NCI-H345 treated with DMSO at 0.1 percent for 48 hours (cell line): ENCODE data around the gene ALX4.

ENCODE experiments used
- DNase-seq: peaks from one replicate; lab custom pipeline; 2025; ENCODE audit not compliant: unreplicated experiment; lab: John Stamatoyannopoulos, UW

Gene ALX4

DNA sequence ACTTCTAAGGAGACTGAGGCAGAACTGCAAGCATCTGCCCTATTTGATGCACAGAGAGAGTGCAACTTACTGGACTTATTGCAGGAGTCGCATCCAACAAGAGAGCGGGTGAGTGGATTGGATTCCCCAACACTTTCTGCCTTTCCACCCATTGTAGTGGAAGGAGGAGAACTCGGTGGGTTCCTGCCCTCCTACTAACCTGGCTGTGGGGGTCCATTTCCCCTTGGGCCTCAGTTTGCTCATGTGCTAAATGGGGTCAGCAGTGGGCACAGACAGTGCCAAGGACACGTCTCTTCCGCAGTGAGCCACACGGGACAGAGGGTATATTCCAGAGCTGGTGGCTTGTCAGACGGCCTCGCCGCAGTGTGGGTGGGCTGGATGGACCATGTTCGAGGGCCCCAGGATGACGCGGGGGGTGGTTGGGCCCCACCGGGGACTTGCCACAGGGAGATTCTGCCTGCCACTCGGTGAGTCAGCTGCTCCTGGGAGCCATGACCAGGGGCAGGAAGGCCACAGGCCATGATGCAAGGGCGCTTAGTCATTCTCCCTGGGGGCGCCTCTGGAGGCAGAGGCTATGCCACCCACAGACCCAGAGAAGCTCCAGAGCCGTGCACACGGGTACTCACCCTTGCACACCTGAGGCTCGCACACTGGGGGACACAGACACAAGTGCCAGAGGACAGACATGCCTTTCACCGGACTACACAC, 8.2 kb downstream of the ALX4 start:
- no peak for DNase-seq

DNA sequence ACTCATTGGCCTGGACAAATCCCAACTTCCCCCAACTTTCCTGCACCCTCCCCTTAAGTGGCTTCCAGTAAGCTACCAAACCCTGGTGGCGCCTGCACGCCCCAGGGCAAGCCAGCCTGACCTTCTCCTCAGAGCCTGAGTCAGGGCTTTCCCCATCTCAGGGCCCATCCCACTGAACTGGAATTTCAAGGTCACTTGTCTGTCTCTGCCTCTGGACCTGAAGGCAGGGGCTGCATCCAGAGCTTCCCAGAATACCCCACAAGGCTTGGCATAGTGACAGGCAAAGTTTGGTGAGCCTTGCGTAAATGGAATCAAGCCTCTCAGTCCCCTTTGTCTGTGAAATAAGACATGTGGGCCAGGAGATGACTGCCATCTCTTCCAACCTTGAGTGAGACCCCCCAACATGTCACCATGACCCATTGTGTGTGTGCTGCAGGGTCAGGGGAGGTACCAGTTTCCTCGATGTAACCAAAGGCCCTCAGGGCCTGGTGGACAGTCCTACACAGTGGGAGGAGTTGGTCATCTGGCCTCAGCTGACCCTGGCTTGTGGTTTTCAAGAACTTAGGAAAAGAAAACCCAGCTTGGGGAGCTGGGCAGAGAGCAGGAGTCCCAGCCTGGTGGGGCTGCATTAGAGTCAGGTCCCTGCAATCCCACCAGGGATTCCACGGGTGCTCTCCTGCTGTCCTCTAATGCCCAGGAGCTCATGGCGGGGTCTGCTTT, 8.9 kb downstream of the ALX4 start:
- DNase-seq = no peak

DNA sequence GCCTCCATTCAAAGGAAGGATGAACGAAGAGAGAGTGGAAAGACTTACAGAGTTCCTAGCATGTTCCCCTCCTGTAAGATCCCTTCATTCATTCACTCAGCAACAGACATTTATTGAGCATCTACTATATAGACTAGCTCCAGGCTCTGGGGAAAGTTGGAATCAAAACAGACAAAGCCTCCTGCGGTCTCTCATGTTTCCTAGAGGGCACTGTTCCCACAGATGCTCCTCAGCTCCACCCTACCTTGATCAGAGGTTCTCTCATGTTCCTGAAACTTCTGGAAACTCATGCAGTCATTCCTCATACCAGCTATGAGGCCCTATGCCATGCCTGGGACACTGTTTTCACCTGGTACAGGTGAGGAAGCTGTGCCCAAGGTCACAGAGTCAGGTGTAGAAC, 11.1 kb downstream of the ALX4 start:
- DNase-seq = no peak

DNA sequence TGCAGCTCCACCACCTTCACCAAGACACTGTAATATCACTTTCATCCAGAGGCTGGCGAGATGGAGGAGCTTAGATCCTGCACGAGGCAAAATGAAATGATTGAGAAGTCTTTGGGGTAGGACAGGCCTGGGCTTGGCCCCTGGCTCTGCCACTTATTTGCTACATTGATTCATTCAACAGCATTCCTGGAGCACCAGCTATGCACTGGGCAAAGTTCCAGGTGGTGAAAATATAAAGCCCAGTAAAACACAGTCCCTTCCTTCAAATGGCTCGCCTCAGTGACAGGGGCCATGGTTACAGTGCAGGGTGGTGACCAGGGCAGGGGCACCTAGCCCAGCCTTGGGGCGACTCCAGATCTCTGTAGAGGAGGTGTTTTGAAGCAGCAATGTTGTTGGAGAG, 19.7 kb downstream of the ALX4 start:
- DNase-seq = no peak

DNA sequence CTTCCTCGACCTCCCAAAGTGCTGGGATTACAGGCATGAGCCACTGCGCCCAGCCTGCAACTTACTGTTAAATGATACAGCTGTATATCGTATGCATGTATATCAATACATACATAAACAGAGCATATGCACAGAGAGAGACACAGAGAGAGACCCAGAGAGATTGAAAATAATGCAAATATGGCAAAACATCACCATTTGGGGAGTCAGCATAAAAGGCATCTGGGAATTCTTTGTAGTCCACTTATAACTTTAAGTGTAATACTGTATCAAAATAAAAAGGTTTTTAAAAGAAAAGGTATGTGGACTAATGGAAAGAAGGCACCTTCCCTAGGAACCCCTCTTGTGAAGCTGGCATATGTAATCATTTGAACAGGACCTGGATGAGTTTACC, 21.8 kb downstream of the ALX4 start:
- DNase-seq = no peak

DNA sequence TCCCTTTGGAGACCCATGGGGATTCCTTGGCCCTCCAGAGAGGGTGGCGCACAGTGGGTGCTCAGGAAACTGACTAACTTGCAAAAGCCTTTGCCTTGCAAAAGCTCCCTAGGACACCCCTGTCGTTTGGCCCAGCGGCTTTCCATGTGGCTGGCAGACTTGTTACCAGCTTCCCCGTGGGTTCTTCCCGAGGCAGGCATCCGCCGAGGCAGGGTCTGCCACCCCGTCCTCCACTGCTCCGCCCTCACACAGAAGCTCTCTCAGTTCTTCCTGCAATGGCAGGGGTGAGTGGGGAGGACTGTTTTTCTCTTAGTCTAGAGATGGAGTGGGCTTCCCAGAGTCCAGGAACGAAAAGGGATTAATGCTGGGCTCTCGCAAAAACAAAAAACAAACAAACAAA, 23.0 kb downstream of the ALX4 start:
- no peak for DNase-seq

DNA sequence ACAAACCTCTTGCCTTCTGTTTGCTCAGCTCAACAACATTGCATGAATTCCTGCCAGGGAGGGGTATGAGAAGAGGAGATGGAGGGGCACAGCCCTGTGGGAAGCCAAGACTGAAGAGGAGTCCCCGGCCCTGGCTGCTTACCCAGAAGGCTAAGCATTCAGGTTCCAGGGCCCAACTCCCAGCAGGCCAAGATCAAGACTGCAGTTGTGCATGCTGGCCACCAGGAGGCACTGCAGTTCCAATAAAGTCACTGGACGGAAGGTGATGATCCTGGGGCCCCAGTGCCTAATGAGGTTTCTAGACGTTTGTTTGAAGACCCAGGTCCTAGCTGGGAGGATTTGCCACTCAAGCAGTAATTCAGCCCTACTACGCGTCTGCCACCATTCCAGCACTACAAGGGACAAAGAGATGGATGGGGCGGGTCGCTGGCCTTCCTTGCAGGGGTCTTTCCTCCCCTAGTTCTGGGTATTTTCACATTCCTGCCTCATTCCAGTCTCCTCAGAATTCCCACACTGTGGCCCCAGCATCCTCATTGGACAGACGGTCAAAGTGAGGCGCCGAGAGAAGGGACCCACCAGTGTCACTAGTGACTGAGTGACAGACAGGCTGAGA, 23.6 kb downstream of the ALX4 start:
- DNase-seq = peak; percentile 30

DNA sequence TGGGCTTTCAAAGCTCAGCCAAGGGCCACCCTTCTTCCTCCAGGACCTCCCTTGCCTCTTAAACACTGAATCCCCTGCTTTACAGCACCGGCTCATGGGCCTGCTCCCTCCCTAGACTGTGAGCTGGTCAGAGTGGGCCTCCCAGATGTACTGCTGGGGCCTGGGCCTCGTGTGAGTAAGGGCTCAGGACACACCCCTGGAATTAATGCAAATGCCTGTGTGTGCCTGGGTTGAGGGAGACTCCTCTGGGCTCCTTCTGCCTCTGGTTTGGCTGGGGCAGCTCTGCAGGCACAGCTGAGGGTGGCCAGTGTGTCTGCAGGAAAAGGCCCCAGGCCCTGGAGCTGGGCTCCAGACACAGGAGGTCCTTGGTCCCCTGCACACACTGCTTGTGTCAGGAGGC, 24.2 kb downstream of the ALX4 start:
- no peak for DNase-seq

DNA sequence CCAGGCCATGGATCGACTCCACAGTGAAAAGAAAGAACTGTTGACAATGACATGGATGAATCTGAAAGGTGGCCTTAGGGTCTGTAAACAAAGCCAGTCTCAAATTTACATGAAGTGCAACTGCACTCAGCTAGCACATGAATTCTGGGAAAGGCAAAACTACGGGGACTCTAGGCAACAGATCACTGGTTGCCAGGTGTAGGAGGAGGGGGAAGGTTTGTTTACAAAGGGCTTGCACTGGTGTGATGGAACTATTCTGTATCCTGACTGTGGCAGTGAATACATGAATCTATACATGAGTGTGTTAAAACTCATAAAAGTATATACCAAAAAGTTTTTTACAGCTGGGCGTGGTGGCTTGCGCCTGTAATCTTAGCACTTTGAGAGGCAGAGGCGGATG, 27.3 kb downstream of the ALX4 start:
- DNase-seq = peak; percentile 13

DNA sequence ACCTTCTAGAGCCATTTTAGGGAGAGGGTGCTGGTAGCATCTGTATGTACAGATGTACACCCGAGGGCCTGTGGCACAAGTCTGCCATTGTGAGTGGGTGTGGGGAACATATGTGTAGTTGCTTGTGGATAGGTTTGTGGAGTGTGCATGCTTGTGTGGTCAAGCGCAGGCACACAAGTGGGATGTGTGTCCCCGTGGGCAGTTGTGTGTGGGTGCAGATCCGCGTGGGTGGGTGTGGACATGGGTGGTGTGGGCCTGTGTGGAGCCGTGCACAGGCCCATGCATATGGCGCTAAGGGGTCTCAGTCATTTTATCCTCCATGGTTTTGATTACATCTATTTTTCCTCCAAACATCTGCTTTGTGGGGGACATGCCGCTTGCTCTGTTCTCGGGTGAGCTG, 28.8 kb downstream of the ALX4 start:
- DNase-seq = no peak

DNA sequence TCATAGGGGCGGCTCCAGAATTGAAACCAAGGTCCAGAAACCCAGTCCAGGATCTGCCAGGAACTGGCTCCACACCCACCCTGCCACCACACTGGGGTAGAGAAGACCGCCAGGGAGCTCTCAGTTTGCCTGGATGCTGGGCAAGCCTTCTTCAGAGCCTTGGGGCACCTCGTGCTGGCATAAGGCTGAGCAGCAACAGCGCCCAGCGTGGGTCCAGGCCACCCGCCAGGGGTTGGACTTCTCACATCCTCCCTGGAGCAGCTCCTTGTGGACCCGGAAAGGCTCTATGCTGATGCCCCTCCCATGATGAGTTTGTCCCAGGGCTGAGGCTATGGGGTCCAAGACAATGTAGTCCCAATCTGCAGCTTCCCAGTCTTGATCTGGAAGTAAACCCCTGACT, 29.7 kb downstream of the ALX4 start:
- DNase-seq = no peak

DNA sequence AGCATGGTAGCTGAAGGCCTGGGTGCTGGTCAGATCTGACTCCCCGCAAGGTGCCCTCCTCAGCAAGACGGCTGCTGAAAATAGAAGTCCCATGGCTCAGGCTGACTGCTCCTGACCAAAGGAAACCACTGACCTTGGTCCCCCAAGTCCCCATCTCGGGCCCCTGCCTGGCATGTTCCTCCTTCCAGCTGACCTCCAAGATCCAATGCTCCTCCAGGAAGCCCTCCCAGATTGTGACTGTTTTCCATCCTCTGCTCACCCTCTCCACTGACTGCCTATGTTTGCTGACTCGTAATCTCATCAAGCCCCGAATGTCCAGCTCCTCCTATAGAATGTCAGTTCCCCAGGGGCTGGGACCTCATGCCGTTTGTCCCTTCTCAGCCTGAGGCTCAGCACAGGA, 30.5 kb downstream of the ALX4 start:
- no peak for DNase-seq

DNA sequence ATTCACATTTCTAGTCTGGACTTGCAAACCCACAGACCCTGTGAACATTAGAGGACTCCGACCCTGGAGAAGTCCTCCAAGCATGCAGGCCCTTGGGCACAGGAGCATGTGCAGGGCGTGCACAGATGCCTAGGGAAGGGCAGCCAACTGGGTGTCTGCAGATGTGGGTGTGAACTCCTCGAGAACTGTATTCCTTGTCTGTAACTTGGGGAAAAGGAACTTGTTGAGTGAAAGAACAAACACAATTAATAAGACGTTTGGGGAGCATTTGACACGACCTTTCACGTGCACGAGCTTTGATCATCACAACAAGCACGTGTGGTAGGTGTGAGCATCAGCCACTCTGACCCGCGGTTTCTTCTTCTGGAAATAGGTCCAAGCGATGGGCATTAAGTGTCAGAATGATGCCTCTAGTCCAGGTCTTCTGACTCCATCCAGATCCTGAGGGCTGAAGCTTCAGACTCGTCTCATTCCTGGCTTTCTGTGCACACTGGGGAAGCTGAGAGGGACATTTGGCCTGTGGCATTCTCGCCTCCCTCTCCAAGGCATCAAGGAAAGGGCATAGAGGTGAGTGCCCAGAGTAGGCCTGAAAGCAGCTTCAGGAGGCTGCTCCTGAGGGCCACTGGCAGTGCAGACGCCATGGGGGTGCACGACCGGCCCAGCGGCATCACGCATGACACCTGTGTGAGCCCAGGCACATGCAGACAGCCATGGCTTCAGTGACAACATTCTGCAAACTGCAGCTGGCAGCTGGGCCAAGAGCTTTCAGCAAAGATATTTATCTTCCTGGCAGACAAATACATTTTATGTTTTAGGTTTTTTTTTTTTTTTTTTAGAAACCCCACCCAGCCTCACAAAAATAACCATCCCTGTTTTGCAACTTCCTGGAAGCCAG, 32.5 kb downstream of the ALX4 start:
- no peak for DNase-seq

DNA sequence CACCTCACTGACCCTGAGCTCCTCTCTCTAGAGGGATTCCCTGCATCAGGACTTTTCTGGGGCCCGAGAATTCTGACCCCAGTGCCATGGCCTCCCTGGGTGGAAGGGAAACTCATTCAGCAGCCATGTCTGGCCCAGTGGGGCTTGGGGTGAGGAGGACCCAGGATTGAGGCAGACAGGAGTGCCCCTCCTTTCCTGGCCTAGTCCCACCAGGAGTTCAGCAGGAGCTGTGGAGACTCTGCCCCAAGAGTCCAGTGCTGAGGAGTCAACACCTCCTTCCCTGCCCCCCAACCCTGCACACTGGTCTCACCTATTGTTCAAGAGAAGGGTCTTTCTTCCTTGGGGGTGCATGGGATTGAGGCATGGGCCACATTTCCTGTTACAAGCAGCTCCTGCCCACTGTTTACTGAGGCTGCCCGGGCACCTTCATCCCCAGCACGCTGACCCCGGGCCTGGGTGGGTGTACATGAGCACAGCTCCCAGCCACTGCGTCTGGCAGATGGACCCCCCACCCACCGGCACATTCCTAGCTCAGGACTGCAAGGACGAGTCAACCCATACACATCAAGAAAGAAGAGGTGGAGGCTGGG, 33.9 kb downstream of the ALX4 start:
- no peak for DNase-seq

DNA sequence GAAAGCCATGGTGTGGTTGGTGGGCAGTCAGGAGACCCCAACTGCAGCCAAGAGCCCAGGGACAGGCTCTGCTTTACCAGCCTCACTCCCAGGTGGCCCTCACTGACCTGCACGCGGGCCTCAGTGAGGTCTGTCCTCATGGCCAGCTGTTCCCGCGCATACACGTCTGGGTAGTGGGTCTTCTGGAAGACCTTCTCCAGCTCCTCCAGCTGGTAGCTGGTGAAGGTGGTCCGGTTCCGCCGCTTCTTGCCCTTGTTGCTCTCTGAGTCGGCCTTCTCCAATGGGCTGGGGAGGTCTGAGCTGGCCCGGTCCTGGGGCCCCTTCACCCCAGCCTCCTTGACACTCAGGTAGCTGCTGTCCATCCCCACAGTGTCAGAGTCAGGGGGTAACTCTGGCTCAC, 34.7 kb downstream of the ALX4 start:
- DNase-seq = no peak

DNA sequence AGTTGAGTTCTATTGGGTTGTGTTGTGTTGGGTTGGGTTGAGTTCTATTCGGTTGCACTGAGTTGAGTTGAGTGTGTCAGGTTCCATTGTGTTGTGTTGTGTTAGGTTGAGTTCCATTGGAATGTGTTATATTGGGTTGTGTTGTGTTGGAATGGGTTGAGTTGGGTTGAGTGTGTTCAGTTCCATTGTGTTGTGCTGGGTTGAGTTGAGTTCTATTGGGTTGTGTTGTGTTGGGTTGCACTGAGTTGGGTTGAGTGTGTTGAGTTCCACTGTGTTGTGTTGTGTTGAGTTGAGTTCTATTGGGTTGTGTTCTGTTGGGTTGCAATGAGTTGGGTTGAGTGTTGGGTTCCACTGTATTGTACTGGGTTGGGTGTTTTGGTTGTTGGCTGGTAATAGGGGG, 35.5 kb downstream of the ALX4 start:
- DNase-seq = no peak

DNA sequence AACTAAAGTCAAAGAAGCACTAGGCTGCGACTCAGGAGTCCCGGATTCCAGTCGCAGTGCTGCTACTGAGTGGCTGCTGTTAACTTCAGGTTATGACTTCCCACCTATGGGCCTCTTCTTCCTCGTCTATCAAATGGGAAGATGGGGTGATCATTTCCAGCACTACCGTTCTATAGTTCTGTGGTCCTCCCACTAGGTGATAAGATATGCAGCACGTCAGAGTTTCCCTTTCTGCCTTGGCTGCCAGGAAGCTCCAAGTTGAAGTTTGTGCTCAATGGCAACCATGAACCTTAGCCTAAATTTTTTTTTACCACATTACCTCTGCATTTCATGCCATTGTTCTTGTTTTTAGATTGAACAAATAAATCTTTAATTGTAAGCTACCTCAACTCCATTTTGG, 38.7 kb downstream of the ALX4 start:
- DNase-seq = no peak

DNA sequence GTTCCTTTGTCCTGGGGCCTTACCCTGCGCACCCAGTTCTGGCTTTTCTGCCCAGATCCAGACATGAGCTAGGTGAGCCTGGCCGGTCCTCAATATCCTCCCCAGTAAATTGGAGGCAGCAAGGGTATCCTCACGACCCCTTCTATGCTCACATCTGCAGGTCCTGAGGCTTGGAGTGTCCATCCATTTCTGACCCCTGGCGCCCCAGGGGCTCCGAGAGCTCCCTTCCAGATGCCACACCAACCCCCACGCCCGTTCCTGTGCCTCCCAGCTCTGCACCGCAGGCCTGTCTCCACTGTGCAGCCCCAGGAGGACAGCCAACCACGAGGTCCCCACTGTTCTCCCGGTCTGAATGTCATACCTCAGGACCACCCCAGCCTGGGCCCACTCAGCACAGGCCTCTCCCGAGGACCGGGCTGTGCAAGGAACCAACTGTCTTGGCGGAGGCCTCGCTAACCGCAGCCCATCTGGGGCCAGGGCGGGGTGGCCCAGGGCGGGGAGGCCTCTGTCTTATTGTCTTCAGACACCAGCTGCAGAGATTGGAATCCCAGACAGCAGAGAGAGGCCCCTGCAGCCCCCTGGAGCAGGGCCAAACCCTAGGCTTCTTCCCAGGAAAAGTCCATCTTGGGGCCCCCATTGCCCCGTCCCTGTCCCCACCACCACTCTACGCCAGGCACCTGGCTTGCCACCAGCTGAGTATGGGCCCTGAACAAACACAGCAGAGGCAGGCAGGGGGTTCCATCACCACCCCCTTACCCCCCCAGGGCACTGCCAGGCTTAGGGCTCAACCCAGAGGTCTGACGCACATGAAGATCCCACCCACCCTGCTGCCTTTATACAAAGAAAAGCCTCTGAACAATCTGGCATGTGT, 39.3 kb downstream of the ALX4 start:
- DNase-seq = no peak

DNA sequence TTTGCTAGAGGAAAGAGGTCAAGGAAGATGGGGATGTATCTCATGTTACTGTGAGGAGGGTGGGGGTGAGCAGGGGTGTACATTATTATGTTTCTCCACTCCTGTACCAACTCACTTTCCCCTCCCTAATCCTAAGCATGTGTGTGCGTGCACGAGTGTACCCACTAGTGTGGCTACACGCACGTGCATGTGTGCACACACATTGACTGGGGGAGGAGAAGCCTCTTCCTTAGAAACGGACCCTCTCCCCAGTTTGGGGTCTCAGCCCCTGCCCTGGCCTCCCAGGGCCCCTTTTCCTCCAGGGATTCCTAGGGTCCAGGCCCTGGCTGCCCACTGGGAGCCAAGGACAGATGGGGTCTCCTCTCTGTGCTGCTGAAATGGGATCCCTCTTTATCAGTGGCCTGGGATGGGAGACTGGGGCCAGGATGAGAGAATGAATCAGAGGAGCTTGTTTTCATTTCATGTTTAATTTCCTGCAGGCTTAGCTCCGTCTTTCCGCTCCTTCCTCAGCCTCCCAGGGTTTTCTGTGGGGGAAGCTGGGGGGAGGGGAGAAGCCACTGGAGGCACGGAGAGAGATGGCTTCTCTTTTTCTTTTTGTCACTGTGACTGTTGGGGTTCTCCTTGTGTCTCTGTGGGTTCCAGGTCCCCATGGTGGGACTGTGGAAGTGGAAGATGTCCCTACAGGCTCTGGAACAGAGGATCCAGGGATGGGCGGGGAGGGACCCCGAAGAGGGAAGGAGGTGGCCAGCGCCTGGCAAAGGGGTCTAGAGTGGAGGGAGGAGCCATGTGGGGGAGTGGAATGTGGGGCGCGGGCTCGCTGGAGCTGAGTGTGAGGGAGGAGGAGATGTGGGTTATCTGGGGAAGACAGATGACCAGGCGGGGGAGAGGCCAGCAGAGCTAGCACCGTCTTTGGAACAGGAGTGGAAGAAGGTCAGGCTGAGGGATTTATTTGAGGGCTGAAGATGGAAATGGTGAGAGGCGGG, 40.3 kb downstream of the ALX4 start:
- no peak for DNase-seq
